H1 (cell line): ENCODE data around the gene KREMEN1.

Experiments used
- EGR1 ChIP-seq: IDR thresholded peaks from 2 replicates; pipeline ENCODE4 v1.6.1; 2011; ENCODE audit warnings: low read depth, low read length, borderline replicate concordance
- EZH2 ChIP-seq: fragments of 200-600 bp; sonication (generic); IDR thresholded peaks from 2 replicates; pipeline ENCODE4 v1.7.1; 2012; ENCODE audit warnings: low read depth, mild to moderate bottlenecking, moderate library complexity, low read length, inconsistent platforms; ENCODE audit not compliant: severe bottlenecking
- POLR2A ChIP-seq, 2 experiments: IDR thresholded peaks; 1 replicate in 1 of 2; 2 replicates in 1 of 2; pipeline ENCODE4 v1.6.1; 2011; ENCODE audit warnings: low read depth in 2 of 2, low read length in 2 of 2, mild to moderate bottlenecking in 2 of 2; ENCODE audit errors: control extremely low read depth in 1 of 2
- POLR2AphosphoS5 ChIP-seq: IDR thresholded peaks from 2 replicates; pipeline ENCODE4 v1.6.1; 2011; ENCODE audit warnings: low read depth, low read length
- TF ChIP-seq, protein P1 (sequence below), 3 experiments: IDR thresholded peaks; 1 replicate in 2 of 3; 2 replicates in 1 of 3; pipeline versions ENCODE4 v1.5.1 to v1.6.1; 2011; ENCODE audit warnings: low read length in 3 of 3, mild to moderate bottlenecking in 3 of 3, inconsistent platforms in 2 of 3, low read depth in 1 of 3, moderate library complexity in 1 of 3; ENCODE audit not compliant: insufficient read depth in 1 of 3; ENCODE audit errors: control extremely low read depth in 1 of 3

DNA sequence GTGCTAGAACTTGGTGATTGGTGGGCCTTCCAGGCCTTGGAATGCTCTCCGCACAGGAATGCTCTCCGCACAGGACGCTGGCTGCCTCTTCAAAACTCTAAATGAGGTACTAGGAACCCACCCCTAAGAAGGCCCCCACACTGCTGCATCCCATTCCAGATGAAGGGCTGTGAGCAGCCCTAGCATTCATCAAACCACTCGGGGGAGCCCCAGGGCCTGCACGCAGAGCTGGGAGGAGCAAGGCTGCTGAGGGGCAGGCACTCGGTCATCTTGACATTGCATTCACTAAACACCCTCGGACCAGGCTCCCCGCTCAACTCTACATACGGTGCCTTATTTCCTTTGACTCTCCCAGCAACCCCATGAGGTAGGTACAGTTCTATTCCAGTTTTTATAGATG lies 83.7 kb downstream of the KREMEN1 start:
- TF ChIP-seq EGR1 (no peak), EZH2 (no peak), POLR2AphosphoS5 (no peak), POLR2A (IDR thresholded peaks at IDR 0.05; ENCODE audit: control extremely low read depth in 1 of 2, low read depth in 2 of 2, low read length in 2 of 2) (no peak)
- TF ChIP-seq, protein P1, sequence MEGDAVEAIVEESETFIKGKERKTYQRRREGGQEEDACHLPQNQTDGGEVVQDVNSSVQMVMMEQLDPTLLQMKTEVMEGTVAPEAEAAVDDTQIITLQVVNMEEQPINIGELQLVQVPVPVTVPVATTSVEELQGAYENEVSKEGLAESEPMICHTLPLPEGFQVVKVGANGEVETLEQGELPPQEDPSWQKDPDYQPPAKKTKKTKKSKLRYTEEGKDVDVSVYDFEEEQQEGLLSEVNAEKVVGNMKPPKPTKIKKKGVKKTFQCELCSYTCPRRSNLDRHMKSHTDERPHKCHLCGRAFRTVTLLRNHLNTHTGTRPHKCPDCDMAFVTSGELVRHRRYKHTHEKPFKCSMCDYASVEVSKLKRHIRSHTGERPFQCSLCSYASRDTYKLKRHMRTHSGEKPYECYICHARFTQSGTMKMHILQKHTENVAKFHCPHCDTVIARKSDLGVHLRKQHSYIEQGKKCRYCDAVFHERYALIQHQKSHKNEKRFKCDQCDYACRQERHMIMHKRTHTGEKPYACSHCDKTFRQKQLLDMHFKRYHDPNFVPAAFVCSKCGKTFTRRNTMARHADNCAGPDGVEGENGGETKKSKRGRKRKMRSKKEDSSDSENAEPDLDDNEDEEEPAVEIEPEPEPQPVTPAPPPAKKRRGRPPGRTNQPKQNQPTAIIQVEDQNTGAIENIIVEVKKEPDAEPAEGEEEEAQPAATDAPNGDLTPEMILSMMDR (IDR thresholded peaks at IDR 0.05; ENCODE audit: control extremely low read depth in 1 of 3, insufficient read depth in 1 of 3, low read depth in 1 of 3, low read length in 3 of 3): peak; percentile 40 to 55 (median 44); a peak in 3 of 4 replicates
